ENCODE measurements around the gene KNOP1.

Gene KNOP1

GRCh38 chr16:19707569-19708295 is 10.3 kb downstream of the KNOP1 start:
- DNase-seq (ENCODE audit: low read depth) = no peak

- no peak for DNase-seq (ENCODE audit: low read depth)
These were observed 11.2 kb downstream of the KNOP1 start for GRCh38 chr16:19706846-19707245.

- no peak for DNase-seq (ENCODE audit: low read depth)
These were observed 12.2 kb downstream of the KNOP1 start for GRCh38 chr16:19705843-19706242.

GRCh38 chr16:19705146-19705501 is 12.9 kb downstream of the KNOP1 start:
- no peak for DNase-seq (ENCODE audit: low read depth)

- no peak for DNase-seq (ENCODE audit: low read depth)
These were observed 13.5 kb downstream of the KNOP1 start for GRCh38 chr16:19704321-19705145.

GRCh38 chr16:19703172-19703889 is 14.7 kb downstream of the KNOP1 start:
- DNase-seq (ENCODE audit: low read depth) = no peak

- no peak for DNase-seq (ENCODE audit: low read depth)
These were observed 16.9 kb downstream of the KNOP1 start for GRCh38 chr16:19701091-19701490.

- no peak for DNase-seq (ENCODE audit: low read depth)
These were observed 17.7 kb downstream of the KNOP1 start for GRCh38 chr16:19700319-19700781.

GRCh38 chr16:19699472-19699871 is 18.6 kb downstream of the KNOP1 start:
- DNase-seq (ENCODE audit: low read depth) = no peak

- no peak for DNase-seq (ENCODE audit: low read depth)
These were observed 19.3 kb downstream of the KNOP1 start for GRCh38 chr16:19698480-19699465.

GRCh38 chr16:19697756-19698318 is 20.2 kb downstream of the KNOP1 start:
- DNase-seq (ENCODE audit: low read depth) = no peak

- no peak for DNase-seq (ENCODE audit: low read depth)
These were observed 21.1 kb downstream of the KNOP1 start for GRCh38 chr16:19696961-19697360.

- DNase-seq (ENCODE audit: low read depth) = no peak
These were observed 21.7 kb downstream of the KNOP1 start for GRCh38 chr16:19696328-19696727.

- DNase-seq (ENCODE audit: low read depth) = no peak
These were observed 23.0 kb downstream of the KNOP1 start for GRCh38 chr16:19694989-19695388.

GRCh38 chr16:19691161-19691711 is 26.8 kb downstream of the KNOP1 start:
- no peak for DNase-seq (ENCODE audit: low read depth)

- no peak for DNase-seq (ENCODE audit: low read depth)
These were observed 27.8 kb downstream of the KNOP1 start for GRCh38 chr16:19690196-19690595.

- DNase-seq (ENCODE audit: low read depth) = no peak
These were observed 28.7 kb downstream of the KNOP1 start for GRCh38 chr16:19689342-19689741.

GRCh38 chr16:19688396-19689024 is 29.5 kb downstream of the KNOP1 start:
- no peak for DNase-seq (ENCODE audit: low read depth)

- DNase-seq (ENCODE audit: low read depth) = no peak
These were observed 30.7 kb downstream of the KNOP1 start for GRCh38 chr16:19687279-19687678.

- no peak for DNase-seq (ENCODE audit: low read depth)
These were observed 32.9 kb downstream of the KNOP1 start for GRCh38 chr16:19685176-19685575.

Measured in stimulated activated CD8-positive, alpha-beta memory T cell treated with anti-CD3 and anti-CD28 coated beads, Interleukin-4, amount 100 ng/mL, for 24 hours (primary cell).